ENCODE results near the gene PRRT3. TPM values are rescaled to one million over a fixed set of nuclear protein-coding genes. Genes with fewer than 3 reads are reported as not detected.

PRRT3 gene
- total and polyA plus RNA-seq, 2 of the 13 experiments (the other 11 are each of a cell fraction or from before 2014, with no cell fraction given): 0.22 to 0.44 TPM

DNA sequence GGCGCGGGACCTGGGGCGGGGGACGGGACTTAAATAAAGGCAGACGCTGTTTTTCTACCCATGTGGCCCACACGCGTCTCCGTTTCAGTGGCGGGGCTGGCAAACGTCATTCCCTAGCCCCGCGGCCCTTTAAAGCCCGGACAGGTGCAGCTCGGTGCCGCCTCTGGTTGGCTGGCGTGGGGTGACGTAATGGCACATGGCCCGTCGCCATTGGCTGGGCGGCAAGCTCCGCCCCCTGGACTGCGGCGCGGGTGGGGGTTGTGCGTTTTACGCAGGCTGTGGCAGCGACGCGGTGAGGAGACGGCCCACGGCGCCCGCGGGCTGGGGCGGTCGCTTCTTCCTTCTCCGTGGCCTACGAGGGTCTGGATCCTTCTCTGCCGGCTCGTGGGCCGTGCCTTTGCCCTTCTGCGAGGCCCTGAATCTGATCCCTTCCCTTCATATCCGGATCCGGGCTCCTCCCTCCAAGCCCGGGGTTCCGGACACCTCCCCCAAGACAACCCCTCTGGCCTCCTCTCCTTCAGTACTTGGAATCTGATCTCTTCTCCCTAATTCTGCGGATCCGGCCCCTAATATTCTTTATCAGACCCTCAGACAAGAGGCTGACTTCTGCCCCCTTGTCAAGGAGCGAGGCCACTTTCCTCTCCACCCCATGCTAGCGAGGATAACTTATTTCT, 18.5 kb downstream of the PRRT3 start, which contains the start of gene CRELD1 (continued):
- TF ChIP-seq HNRNPK (IDR thresholded peaks at IDR 0.05; ENCODE audit: low read depth, low read length, poor library complexity, severe bottlenecking) (no peak), ZNF510 (CRISPR knock-in tag; IDR thresholded peaks at IDR 0.05; ENCODE audit: low read depth) (no peak), NR2C2 (CRISPR knock-in tag; IDR thresholded peaks at IDR 0.05; ENCODE audit: borderline replicate concordance) (peak; percentile 32; the same call in 1 of the 2 replicates), ZNF790 (CRISPR knock-in tag; IDR thresholded peaks at IDR 0.05; ENCODE audit: borderline replicate concordance) (no peak; the same call in 1 of the 2 replicates), KAT7 (CRISPR knock-in tag; IDR thresholded peaks at IDR 0.05; ENCODE audit: borderline replicate concordance) (no peak; the same call in 1 of the 2 replicates), REL (CRISPR knock-in tag; conservative IDR thresholded peaks at IDR 0.05) (no peak), ZNF816 (CRISPR knock-in tag; IDR thresholded peaks at IDR 0.05; ENCODE audit: borderline replicate concordance) (no peak), KLF15 (CRISPR knock-in tag; IDR thresholded peaks at IDR 0.05; ENCODE audit: borderline replicate concordance) (no peak), JUND (CRISPR knock-in tag; IDR thresholded peaks at IDR 0.05) (peak; percentile 41; the same call in 1 of the 2 replicates), ZBTB38 (CRISPR knock-in tag; IDR thresholded peaks at IDR 0.05) (no peak), ATF1 (CRISPR knock-in tag; IDR thresholded peaks at IDR 0.05) (peak; percentile 86), MEIS1 (CRISPR knock-in tag; IDR thresholded peaks at IDR 0.05; ENCODE audit: borderline replicate concordance) (no peak), CENPT (CRISPR knock-in tag; IDR thresholded peaks at IDR 0.05; ENCODE audit: low read depth) (no peak), XRCC5 (optimal IDR thresholded peaks at IDR 0.05; ENCODE audit: low read length) (no peak), ZMYM3 (CRISPR knock-in tag; IDR thresholded peaks at IDR 0.05) (no peak), ZNF230 (CRISPR knock-in tag; IDR thresholded peaks at IDR 0.05) (peak; percentile 29; the same call in 1 of the 2 replicates), GLI4 (CRISPR knock-in tag; IDR thresholded peaks at IDR 0.05; ENCODE audit: borderline replicate concordance) (no peak), ZNF709 (CRISPR knock-in tag; IDR thresholded peaks at IDR 0.05) (no peak; the same call in 1 of the 2 replicates)
- TF ChIP-seq, protein P1, sequence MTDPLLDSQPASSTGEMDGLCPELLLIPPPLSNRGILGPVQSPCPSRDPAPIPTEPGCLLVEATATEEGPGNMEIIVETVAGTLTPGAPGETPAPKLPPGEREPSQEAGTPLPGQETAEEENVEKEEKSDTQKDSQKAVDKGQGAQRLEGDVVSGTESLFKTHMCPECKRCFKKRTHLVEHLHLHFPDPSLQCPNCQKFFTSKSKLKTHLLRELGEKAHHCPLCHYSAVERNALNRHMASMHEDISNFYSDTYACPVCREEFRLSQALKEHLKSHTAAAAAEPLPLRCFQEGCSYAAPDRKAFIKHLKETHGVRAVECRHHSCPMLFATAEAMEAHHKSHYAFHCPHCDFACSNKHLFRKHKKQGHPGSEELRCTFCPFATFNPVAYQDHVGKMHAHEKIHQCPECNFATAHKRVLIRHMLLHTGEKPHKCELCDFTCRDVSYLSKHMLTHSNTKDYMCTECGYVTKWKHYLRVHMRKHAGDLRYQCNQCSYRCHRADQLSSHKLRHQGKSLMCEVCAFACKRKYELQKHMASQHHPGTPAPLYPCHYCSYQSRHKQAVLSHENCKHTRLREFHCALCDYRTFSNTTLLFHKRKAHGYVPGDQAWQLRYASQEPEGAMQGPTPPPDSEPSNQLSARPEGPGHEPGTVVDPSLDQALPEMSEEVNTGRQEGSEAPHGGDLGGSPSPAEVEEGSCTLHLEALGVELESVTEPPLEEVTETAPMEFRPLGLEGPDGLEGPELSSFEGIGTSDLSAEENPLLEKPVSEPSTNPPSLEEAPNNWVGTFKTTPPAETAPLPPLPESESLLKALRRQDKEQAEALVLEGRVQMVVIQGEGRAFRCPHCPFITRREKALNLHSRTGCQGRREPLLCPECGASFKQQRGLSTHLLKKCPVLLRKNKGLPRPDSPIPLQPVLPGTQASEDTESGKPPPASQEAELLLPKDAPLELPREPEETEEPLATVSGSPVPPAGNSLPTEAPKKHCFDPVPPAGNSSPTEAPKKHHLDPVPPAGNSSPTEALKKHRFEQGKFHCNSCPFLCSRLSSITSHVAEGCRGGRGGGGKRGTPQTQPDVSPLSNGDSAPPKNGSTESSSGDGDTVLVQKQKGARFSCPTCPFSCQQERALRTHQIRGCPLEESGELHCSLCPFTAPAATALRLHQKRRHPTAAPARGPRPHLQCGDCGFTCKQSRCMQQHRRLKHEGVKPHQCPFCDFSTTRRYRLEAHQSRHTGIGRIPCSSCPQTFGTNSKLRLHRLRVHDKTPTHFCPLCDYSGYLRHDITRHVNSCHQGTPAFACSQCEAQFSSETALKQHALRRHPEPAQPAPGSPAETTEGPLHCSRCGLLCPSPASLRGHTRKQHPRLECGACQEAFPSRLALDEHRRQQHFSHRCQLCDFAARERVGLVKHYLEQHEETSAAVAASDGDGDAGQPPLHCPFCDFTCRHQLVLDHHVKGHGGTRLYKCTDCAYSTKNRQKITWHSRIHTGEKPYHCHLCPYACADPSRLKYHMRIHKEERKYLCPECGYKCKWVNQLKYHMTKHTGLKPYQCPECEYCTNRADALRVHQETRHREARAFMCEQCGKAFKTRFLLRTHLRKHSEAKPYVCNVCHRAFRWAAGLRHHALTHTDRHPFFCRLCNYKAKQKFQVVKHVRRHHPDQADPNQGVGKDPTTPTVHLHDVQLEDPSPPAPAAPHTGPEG (CRISPR knock-in tag; IDR thresholded peaks at IDR 0.05): peak; percentile 59; the same call in 1 of the 2 replicates
- TF ChIP-seq, protein P2, sequence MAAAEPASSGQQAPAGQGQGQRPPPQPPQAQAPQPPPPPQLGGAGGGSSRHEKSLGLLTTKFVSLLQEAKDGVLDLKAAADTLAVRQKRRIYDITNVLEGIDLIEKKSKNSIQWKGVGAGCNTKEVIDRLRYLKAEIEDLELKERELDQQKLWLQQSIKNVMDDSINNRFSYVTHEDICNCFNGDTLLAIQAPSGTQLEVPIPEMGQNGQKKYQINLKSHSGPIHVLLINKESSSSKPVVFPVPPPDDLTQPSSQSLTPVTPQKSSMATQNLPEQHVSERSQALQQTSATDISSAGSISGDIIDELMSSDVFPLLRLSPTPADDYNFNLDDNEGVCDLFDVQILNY (CRISPR knock-in tag; conservative IDR thresholded peaks at IDR 0.05): 0 out of 2 replicates have a peak, but pooled peaks have one; percentile 55

All from HepG2 (cell line).